ENCODE data around the gene LRP1B.

The LRP1B gene

DNA sequence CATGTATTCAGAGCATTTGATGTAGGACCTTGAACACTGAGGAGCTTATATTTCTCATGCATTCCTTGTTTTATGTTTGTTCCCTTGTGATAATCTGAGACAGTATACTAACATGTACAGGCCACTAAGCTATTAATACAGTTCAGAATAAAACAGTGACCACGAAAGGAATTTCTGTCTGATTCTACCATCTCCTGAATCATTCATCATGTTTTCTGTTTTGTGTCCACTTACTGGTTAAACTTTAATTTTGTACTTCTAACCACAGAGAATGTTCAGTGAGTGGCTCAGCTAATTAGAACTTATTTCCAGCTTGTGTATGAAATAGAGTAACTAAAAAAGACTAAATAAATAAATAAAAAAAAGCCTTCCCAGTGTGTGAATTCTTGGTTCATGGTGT, 110.4 kb downstream of the LRP1B start:
- TF ChIP-seq, protein P1, sequence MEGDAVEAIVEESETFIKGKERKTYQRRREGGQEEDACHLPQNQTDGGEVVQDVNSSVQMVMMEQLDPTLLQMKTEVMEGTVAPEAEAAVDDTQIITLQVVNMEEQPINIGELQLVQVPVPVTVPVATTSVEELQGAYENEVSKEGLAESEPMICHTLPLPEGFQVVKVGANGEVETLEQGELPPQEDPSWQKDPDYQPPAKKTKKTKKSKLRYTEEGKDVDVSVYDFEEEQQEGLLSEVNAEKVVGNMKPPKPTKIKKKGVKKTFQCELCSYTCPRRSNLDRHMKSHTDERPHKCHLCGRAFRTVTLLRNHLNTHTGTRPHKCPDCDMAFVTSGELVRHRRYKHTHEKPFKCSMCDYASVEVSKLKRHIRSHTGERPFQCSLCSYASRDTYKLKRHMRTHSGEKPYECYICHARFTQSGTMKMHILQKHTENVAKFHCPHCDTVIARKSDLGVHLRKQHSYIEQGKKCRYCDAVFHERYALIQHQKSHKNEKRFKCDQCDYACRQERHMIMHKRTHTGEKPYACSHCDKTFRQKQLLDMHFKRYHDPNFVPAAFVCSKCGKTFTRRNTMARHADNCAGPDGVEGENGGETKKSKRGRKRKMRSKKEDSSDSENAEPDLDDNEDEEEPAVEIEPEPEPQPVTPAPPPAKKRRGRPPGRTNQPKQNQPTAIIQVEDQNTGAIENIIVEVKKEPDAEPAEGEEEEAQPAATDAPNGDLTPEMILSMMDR (IDR thresholded peaks at IDR 0.05; ENCODE audit: low read depth, low read length, missing control alignments), result no peak
- H3K4me3 ChIP-seq (ENCODE audit: low read depth, low read length), result no peak overlapping the region
- no peak for DNase-seq (ENCODE audit: low read depth)

DNA sequence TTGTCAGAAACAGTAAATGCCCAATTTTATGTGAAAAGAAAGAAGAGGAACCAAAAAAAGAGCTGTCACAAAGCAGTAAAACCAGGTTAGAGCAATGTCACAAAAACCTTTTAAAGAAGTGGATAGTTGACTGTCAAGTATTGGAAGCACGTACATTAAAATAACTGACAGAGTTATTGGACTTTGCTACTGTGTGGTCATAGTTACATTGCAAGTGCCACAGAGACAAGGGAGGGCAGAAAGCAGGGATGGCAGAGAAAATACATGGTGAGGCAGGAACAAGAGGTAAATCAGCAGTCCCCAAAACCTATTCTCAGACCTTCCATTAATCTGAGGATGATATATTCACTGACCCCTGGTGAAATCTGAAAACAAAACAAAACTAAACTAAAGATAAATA, 116.3 kb downstream of the LRP1B start:
- no peak overlapping the region for H3K4me3 ChIP-seq (ENCODE audit: low read depth, low read length)
- no peak for DNase-seq (ENCODE audit: low read depth)
- TF ChIP-seq, protein P1 (IDR thresholded peaks at IDR 0.05; ENCODE audit: low read depth, low read length, missing control alignments), result no peak

DNA sequence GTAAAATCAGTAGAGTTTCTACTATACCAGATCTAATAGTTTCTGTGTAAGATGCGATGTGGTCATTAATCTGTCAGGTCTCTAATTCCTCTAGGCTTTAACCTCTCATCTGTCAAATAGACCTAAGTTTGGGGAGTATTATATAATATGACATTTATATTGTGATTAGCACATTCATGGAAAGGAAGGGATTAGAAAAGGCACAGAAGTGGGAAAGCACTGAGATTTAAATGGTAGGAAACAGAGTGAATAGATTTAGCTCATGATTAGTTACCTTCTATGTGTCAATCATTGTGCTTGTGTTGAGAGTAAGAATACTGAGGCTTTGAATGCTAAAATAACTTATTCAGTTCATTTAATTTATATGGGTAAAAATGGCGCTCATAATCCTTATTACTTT, 118.0 kb downstream of the LRP1B start:
- TF ChIP-seq, protein P1 (IDR thresholded peaks at IDR 0.05; ENCODE audit: low read depth, low read length, missing control alignments), result no peak

DNA sequence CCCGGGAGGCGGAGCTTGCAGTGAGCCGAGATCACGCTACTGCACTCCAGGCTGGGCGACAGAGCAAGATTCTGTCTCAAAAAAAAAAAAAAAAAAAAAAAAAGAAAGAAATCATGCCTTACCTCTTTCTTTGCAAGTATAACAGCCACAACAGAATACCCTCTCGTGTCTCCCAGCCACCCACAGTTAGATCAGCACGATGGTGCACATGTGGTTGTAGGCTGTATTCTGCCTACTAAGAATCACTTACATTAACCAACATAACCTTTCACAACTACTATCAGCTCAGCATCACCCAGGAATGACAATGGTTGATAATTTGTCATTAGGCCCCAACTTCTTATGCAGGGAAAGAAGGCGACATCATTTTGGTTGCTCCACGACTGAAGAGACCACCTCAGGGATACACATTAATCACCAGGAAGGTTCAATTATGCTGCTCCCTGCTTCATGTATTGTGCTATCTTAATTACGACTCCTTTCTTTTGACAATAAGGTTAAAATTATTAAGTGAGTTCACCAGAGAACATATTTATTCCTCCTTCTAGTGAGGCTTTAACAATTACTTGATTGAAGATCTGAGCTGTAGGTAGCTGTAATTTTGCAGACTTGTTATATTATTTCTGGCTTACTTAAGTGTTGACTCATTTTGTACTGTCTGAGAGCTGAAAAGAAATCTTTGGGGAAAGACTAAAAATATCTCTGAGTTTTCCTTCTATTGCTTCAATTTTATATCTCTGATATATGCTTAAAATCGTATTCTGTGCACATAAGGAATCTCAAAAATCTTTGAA, 120.1 kb downstream of the LRP1B start:
- TF ChIP-seq, protein P1 (IDR thresholded peaks at IDR 0.05; ENCODE audit: low read depth, low read length, missing control alignments), result no peak
- H3K4me3 ChIP-seq (ENCODE audit: low read depth, low read length), result no peak overlapping the region
- no peak for DNase-seq (ENCODE audit: low read depth)

More for the DNA sequence above, 118.0 kb downstream of the LRP1B start:
- H3K4me3 ChIP-seq (ENCODE audit: low read depth, low read length), result no peak overlapping the region
- DNase-seq (ENCODE audit: low read depth), result no peak

DNA sequence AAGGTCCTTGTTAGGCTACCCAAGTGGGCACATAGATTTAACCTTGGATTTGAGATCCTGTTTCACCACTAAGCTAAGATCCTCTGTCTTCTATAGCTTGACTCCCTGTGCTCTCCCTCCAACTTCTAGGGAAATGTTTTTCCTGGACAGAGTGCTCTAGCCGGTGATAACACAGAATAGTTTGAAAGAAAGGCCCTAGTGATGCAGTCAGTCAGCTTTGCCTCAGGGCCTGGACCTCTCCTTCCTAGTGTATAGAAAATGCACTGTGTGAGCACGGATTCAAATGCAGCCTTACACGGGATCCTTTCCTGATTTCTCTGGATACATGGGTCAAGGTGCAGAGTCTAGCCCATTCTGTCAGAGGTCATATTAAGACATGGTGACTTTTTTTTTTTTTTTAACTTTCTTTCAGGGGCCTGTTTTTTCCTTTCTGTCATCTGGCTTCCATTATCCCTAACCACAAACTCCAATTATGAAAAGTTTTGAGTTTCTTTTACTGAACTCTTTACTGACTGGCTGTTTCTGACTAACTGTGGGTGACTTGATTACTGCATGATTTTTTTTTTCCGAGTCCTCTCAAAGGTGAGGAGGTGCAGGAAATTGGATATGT, 122.6 kb downstream of the LRP1B start:
- TF ChIP-seq, protein P1 (IDR thresholded peaks at IDR 0.05; ENCODE audit: low read depth, low read length, missing control alignments), result no peak
- H3K4me3 ChIP-seq (ENCODE audit: low read depth, low read length), result no peak overlapping the region
- DNase-seq (ENCODE audit: low read depth), result no peak

DNA sequence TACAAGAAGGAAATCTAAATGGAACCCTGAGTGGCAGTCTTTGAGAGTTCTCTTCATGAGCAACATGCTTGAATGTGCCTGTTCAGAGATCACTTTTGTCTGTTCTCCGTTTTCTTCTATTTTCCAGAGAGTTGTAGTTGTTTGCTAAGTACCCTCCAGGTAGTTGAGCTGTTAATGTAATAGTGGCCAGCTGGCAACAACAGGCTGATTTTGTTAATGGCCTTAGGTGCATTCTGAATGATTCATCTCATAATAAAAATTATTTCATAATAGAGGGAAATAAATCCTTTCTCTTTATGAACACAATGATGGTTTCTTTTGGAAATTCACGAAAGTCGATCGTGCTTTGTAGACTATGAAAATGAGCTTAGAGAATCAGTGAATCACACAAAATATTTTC, 136.8 kb downstream of the LRP1B start:
- DNase-seq (ENCODE audit: low read depth), result no peak
- TF ChIP-seq, protein P1 (IDR thresholded peaks at IDR 0.05; ENCODE audit: low read depth, low read length, missing control alignments), result no peak
- no peak overlapping the region for H3K4me3 ChIP-seq (ENCODE audit: low read depth, low read length)

All from GM12864 (cell line).